ENCODE results near the gene KRTAP10-4. TPM values are rescaled to one million over a fixed set of nuclear protein-coding genes. Genes with fewer than 3 reads are reported as not detected.
"Not testable (repeated sequence)": the region's sequence is repeated elsewhere in the genome, so short reads cannot be mapped to it uniquely, and the experiment has no call there.

The KRTAP10-4 gene
- total RNA-seq, 1 experiment from 2014 or later, result not detected

- Histone ChIP-seq H3K27ac (no peak overlapping the region), H3K4me3 (no peak overlapping the region), H3K36me3 (no peaks in the 10 kb centered on the region), H3K27me3 (replicated peaks) (peaks cover 10% of the 10 kb centered on the region; the same call in 1 of the 2 replicates), H3K9me3 (replicated peaks) (no peaks in the 10 kb centered on the region), H3K4me1 (replicated peaks) (no peaks in the 10 kb centered on the region)
- DNase-seq (ENCODE audit: low read depth in 1 of 2, low spot score in 2 of 2), result no peak
Observed at GRCh38 chr21:44557491-44558328, 15.8 kb upstream of the KRTAP10-4 start.

- not testable (repeated sequence) for H3K36me3 ChIP-seq; H3K9me3 ChIP-seq (replicated peaks); H3K4me1 ChIP-seq (replicated peaks); H3K27me3 ChIP-seq (replicated peaks); DNase-seq (ENCODE audit: low read depth in 1 of 2, low spot score in 2 of 2); H3K4me3 ChIP-seq; H3K27ac ChIP-seq
Observed at GRCh38 chr21:44558329-44558675, 15.2 kb upstream of the KRTAP10-4 start.

- no peak for DNase-seq (ENCODE audit: low read depth in 1 of 2, low spot score in 2 of 2)
- H3K9me3 ChIP-seq (replicated peaks), result no peaks in the 10 kb centered on the region
- H3K36me3 ChIP-seq, result no peaks in the 10 kb centered on the region
- H3K27me3 ChIP-seq (replicated peaks), result peaks cover 10% of the 10 kb centered on the region; the same call in 1 of the 2 replicates
- H3K4me1 ChIP-seq (replicated peaks), result no peaks in the 10 kb centered on the region
- H3K27ac ChIP-seq, result no peak within 1 kb of the TSS
- H3K4me3 ChIP-seq, result no peak within 1 kb of the TSS
Observed at GRCh38 chr21:44558695-44559094, 14.8 kb upstream of the KRTAP10-4 start, which contains the start of gene KRTAP10-3. Gene KRTAP10-3, minus strand, starts transcription at chr21:44558795. Its CDS starts 80 bp downstream, at chr21:44558715.

GRCh38 chr21:44564099-44564498 lies 9.4 kb upstream of the KRTAP10-4 start:
- no peak overlapping the region for H3K27ac ChIP-seq
- H3K4me3 ChIP-seq, result no peak overlapping the region
- H3K9me3 ChIP-seq (replicated peaks), result no peaks in the 10 kb centered on the region
- no peak for DNase-seq (ENCODE audit: low read depth in 1 of 2, low spot score in 2 of 2)
- no peaks in the 10 kb centered on the region for H3K4me1 ChIP-seq (replicated peaks)
- no peaks in the 10 kb centered on the region for H3K36me3 ChIP-seq
- H3K27me3 ChIP-seq (replicated peaks), result peaks cover 7% of the 10 kb centered on the region; the same call in 1 of the 2 replicates

GRCh38 chr21:44564886-44565598 lies 8.5 kb upstream of the KRTAP10-4 start:
- Histone ChIP-seq H3K4me3 (no peak overlapping the region), H3K9me3 (replicated peaks) (no peaks in the 10 kb centered on the region), H3K4me1 (replicated peaks) (no peaks in the 10 kb centered on the region), H3K27me3 (replicated peaks) (peaks cover 7% of the 10 kb centered on the region; the same call in 1 of the 2 replicates), H3K27ac (no peak overlapping the region), H3K36me3 (no peaks in the 10 kb centered on the region)
- no peak for DNase-seq (ENCODE audit: low read depth in 1 of 2, low spot score in 2 of 2)

GRCh38 chr21:44566403-44566802 lies 7.1 kb upstream of the KRTAP10-4 start:
- no peak overlapping the region for H3K4me3 ChIP-seq
- no peaks in the 10 kb centered on the region for H3K36me3 ChIP-seq
- DNase-seq (ENCODE audit: low read depth in 1 of 2, low spot score in 2 of 2), result no peak
- H3K27ac ChIP-seq, result no peak overlapping the region
- no peaks in the 10 kb centered on the region for H3K9me3 ChIP-seq (replicated peaks)
- peaks cover 9% of the 10 kb centered on the region; the same call in 1 of the 2 replicates for H3K27me3 ChIP-seq (replicated peaks)
- H3K4me1 ChIP-seq (replicated peaks), result no peaks in the 10 kb centered on the region

- H3K27ac ChIP-seq, result no peak overlapping the region
- DNase-seq (ENCODE audit: low read depth in 1 of 2, low spot score in 2 of 2), result no peak
- H3K36me3 ChIP-seq, result no peaks in the 10 kb centered on the region
- no peaks in the 10 kb centered on the region for H3K9me3 ChIP-seq (replicated peaks)
- H3K4me3 ChIP-seq, result no peak overlapping the region
- H3K4me1 ChIP-seq (replicated peaks), result no peaks in the 10 kb centered on the region
- H3K27me3 ChIP-seq (replicated peaks), result peaks cover 9% of the 10 kb centered on the region; the same call in 1 of the 2 replicates
Observed at GRCh38 chr21:44567481-44568171, 5.9 kb upstream of the KRTAP10-4 start.

- no peak for DNase-seq (ENCODE audit: low read depth in 1 of 2, low spot score in 2 of 2)
- Histone ChIP-seq H3K27ac (no peak overlapping the region), H3K4me1 (replicated peaks) (no peaks in the 10 kb centered on the region), H3K9me3 (replicated peaks) (no peaks in the 10 kb centered on the region), H3K4me3 (no peak overlapping the region), H3K36me3 (no peaks in the 10 kb centered on the region), H3K27me3 (replicated peaks) (peaks cover 9% of the 10 kb centered on the region; the same call in 1 of the 2 replicates)
Observed at GRCh38 chr21:44568261-44568660, 5.3 kb upstream of the KRTAP10-4 start.

GRCh38 chr21:44568667-44569556 lies 4.6 kb upstream of the KRTAP10-4 start:
- Histone ChIP-seq H3K4me1 (replicated peaks) (no peaks in the 10 kb centered on the region), H3K27me3 (replicated peaks) (peaks cover 9% of the 10 kb centered on the region; the same call in 1 of the 2 replicates), H3K36me3 (no peaks in the 10 kb centered on the region), H3K27ac (no peak overlapping the region), H3K4me3 (no peak overlapping the region), H3K9me3 (replicated peaks) (no peaks in the 10 kb centered on the region)
- no peak for DNase-seq (ENCODE audit: low read depth in 1 of 2, low spot score in 2 of 2)

- 0 out of 2 replicates have a peak, but pooled peaks cover 5% of the 10 kb centered on the region for H3K27me3 ChIP-seq (replicated peaks)
- DNase-seq (ENCODE audit: low read depth in 1 of 2, low spot score in 2 of 2), result no peak
- no peaks in the 10 kb centered on the region for H3K9me3 ChIP-seq (replicated peaks)
- H3K27ac ChIP-seq, result no peak overlapping the region
- no peaks in the 10 kb centered on the region for H3K4me1 ChIP-seq (replicated peaks)
- no peak overlapping the region for H3K4me3 ChIP-seq
- H3K36me3 ChIP-seq, result no peaks in the 10 kb centered on the region
Observed at GRCh38 chr21:44569861-44570517, 3.5 kb upstream of the KRTAP10-4 start.

GRCh38 chr21:44571296-44571695 lies 2.2 kb upstream of the KRTAP10-4 start:
- H3K27me3 ChIP-seq (replicated peaks), result 0 out of 2 replicates have a peak, but pooled peaks cover 5% of the 10 kb centered on the region
- no peak overlapping the region for H3K27ac ChIP-seq
- no peaks in the 10 kb centered on the region for H3K9me3 ChIP-seq (replicated peaks)
- H3K36me3 ChIP-seq, result no peaks in the 10 kb centered on the region
- no peak overlapping the region for H3K4me3 ChIP-seq
- DNase-seq (ENCODE audit: low read depth in 1 of 2, low spot score in 2 of 2), result no peak
- no peaks in the 10 kb centered on the region for H3K4me1 ChIP-seq (replicated peaks)

- Histone ChIP-seq H3K9me3 (replicated peaks) (no peaks in the 10 kb centered on the region), H3K4me1 (replicated peaks) (no peaks in the 10 kb centered on the region), H3K27me3 (replicated peaks) (0 out of 2 replicates have a peak, but pooled peaks cover 2% of the 10 kb centered on the region), H3K36me3 (no peaks in the 10 kb centered on the region), H3K27ac (no peak overlapping the region), H3K4me3 (no peak overlapping the region)
- DNase-seq (ENCODE audit: low read depth in 1 of 2, low spot score in 2 of 2), result no peak
Observed at GRCh38 chr21:44571844-44572782, 1.4 kb upstream of the KRTAP10-4 start.

Measured in SJSA1 (cell line).